ENCODE results near the gene MRPL28. TPM values are rescaled to one million over a fixed set of nuclear protein-coding genes. Genes with fewer than 3 reads are reported as not detected.
A peak's percentile ranks its signal among the peaks of the same experiment; 100 is the strongest.
"Not testable (repeated sequence)": the region's sequence is repeated elsewhere in the genome, so short reads cannot be mapped to it uniquely, and the experiment has no call there.

The MRPL28 gene
- total RNA-seq: 46.1 TPM
- polyA plus RNA-seq (ENCODE audit: insufficient read depth in 1 of 8, insufficient read length in 8 of 8, low replicate concordance in 1 of 8): 10 to 100 TPM; 48.4 to 52.6 (median 50.0) TPM
- long read RNA-seq, donor 1, transcript MRPL28-201 (6 exons, 1,098 nt): major isoform, 6 of 6 reads
- long read RNA-seq, donor 1, partial matches to known transcripts: 0 of 6 reads
- long read RNA-seq, donor 1, other reads (novel, unspliced or antisense): 0 of 6 reads
- long read RNA-seq, donor 2, partial matches to known transcripts: 0 of 4 reads
- long read RNA-seq, donor 2, other reads (novel, unspliced or antisense): 0 of 4 reads
- long read RNA-seq, donor 3, transcript MRPL28-201 (6 exons, 1,098 nt): major isoform, 12 of 25 reads
- long read RNA-seq, donor 3, partial matches to known transcripts: 8 of 25 reads
- long read RNA-seq, donor 3, other reads (novel, unspliced or antisense): 0 of 25 reads
- long read RNA-seq, donor 4, transcript MRPL28-201 (6 exons, 1,098 nt): major isoform, 8 of 16 reads
- long read RNA-seq, donor 4, partial matches to known transcripts: 8 of 16 reads
- long read RNA-seq, donor 4, other reads (novel, unspliced or antisense): 0 of 16 reads
- long read RNA-seq, donor 5, transcript MRPL28-201 (6 exons, 1,098 nt): major isoform, 32 of 48 reads
- long read RNA-seq, donor 5, partial matches to known transcripts: 15 of 48 reads
- long read RNA-seq, donor 5, other reads (novel, unspliced or antisense): 0 of 48 reads
- long read RNA-seq, donor 6, transcript MRPL28-201 (6 exons, 1,098 nt): major isoform, 32 of 44 reads
- long read RNA-seq, donor 6, partial matches to known transcripts: 11 of 44 reads
- long read RNA-seq, donor 6, other reads (novel, unspliced or antisense): 0 of 44 reads
- long read RNA-seq, donor 7, transcript MRPL28-201 (6 exons, 1,098 nt): major isoform, 20 of 40 reads
- long read RNA-seq, donor 7, partial matches to known transcripts: 15 of 40 reads
- long read RNA-seq, donor 7, other reads (novel, unspliced or antisense): 0 of 40 reads
- long read RNA-seq, donor 8, transcript MRPL28-201 (6 exons, 1,098 nt): major isoform, 7 of 8 reads
- long read RNA-seq, donor 8, partial matches to known transcripts: 0 of 8 reads
- long read RNA-seq, donor 8, other reads (novel, unspliced or antisense): 0 of 8 reads
- long read RNA-seq, donor 9, transcript MRPL28-201 (6 exons, 1,098 nt): major isoform, 8 of 18 reads
- long read RNA-seq, donor 9, partial matches to known transcripts: 9 of 18 reads
- long read RNA-seq, donor 9, other reads (novel, unspliced or antisense): 0 of 18 reads
- long read RNA-seq, donor 10, transcript MRPL28-201 (6 exons, 1,098 nt): major isoform, 15 of 31 reads
- long read RNA-seq, donor 10, partial matches to known transcripts: 13 of 31 reads
- long read RNA-seq, donor 10, other reads (novel, unspliced or antisense): 0 of 31 reads
- long read RNA-seq, donor 11, transcript MRPL28-201 (6 exons, 1,098 nt): major isoform, 13 of 22 reads
- long read RNA-seq, donor 11, partial matches to known transcripts: 6 of 22 reads
- long read RNA-seq, donor 11, other reads (novel, unspliced or antisense): 0 of 22 reads

- 0% methylated on average over 16 of the region's 30 CpGs for WGBS (ENCODE audit: insufficient coverage)
- peak; percentile 98 for DNase-seq
- Histone ChIP-seq H3K4me1 (ENCODE audit: control insufficient read depth, insufficient read depth, low read length) (peaks cover 26% of the 10 kb centered on the region), H3K4me3 (ENCODE audit: low read length) (peak within 1 kb of the TSS; percentile 35), H3K9me3 (replicated peaks; ENCODE audit: control insufficient read depth, low read depth, low read length) (no peaks in the 10 kb centered on the region), H3K27me3 (ENCODE audit: control insufficient read depth, insufficient read depth, low read length) (no peaks in the 10 kb centered on the region), H3K27ac (ENCODE audit: low read length) (peak within 1 kb of the TSS; percentile 91), H3K36me3 (ENCODE audit: control insufficient read depth, insufficient read depth, low read length) (peaks cover 63% of the 10 kb centered on the region)
Observed at GRCh38 chr16:370443-370842, at the start of gene MRPL28. Gene MRPL28 (minus strand): TSS chr16:370538. CDS start chr16:370218, 320 bp downstream.

GRCh38 chr16:415170-415498 is 44.8 kb upstream of the MRPL28 start:
- not testable (repeated sequence) for H3K4me1 ChIP-seq (ENCODE audit: control insufficient read depth, insufficient read depth, low read length); H3K4me3 ChIP-seq (ENCODE audit: low read length); H3K27me3 ChIP-seq (ENCODE audit: control insufficient read depth, insufficient read depth, low read length); H3K27ac ChIP-seq (ENCODE audit: low read length); DNase-seq; H3K9me3 ChIP-seq (replicated peaks; ENCODE audit: control insufficient read depth, low read depth, low read length)
- no CpG with 5 or more reads among the region's 3 CpGs for WGBS (ENCODE audit: insufficient coverage)
- H3K36me3 ChIP-seq (ENCODE audit: control insufficient read depth, insufficient read depth, low read length): peaks cover 11% of the 10 kb centered on the region

- Histone ChIP-seq H3K4me1 (ENCODE audit: control insufficient read depth, insufficient read depth, low read length) (no peaks in the 10 kb centered on the region), H3K9me3 (replicated peaks; ENCODE audit: control insufficient read depth, low read depth, low read length) (no peaks in the 10 kb centered on the region), H3K4me3 (ENCODE audit: low read length) (no peak overlapping the region), H3K27ac (ENCODE audit: low read length) (no peak overlapping the region), H3K27me3 (ENCODE audit: control insufficient read depth, insufficient read depth, low read length) (no peaks in the 10 kb centered on the region), H3K36me3 (ENCODE audit: control insufficient read depth, insufficient read depth, low read length) (peaks cover 11% of the 10 kb centered on the region)
- no peak for DNase-seq
- WGBS (ENCODE audit: insufficient coverage): 84% methylated on average over 17 of the region's 21 CpGs
Observed at GRCh38 chr16:414395-415169, 44.2 kb upstream of the MRPL28 start.

GRCh38 chr16:411576-412265 is 41.4 kb upstream of the MRPL28 start:
- 93% methylated on average over 18 of the region's 26 CpGs for WGBS (ENCODE audit: insufficient coverage)
- H3K27me3 ChIP-seq (ENCODE audit: control insufficient read depth, insufficient read depth, low read length): no peaks in the 10 kb centered on the region
- H3K27ac ChIP-seq (ENCODE audit: low read length): no peak overlapping the region
- peaks cover 14% of the 10 kb centered on the region for H3K36me3 ChIP-seq (ENCODE audit: control insufficient read depth, insufficient read depth, low read length)
- no peak for DNase-seq
- no peaks in the 10 kb centered on the region for H3K9me3 ChIP-seq (replicated peaks; ENCODE audit: control insufficient read depth, low read depth, low read length)
- H3K4me1 ChIP-seq (ENCODE audit: control insufficient read depth, insufficient read depth, low read length): no peaks in the 10 kb centered on the region
- no peak overlapping the region for H3K4me3 ChIP-seq (ENCODE audit: low read length)

GRCh38 chr16:410516-411178 is 40.3 kb upstream of the MRPL28 start:
- no peaks in the 10 kb centered on the region for H3K27me3 ChIP-seq (ENCODE audit: control insufficient read depth, insufficient read depth, low read length)
- no peaks in the 10 kb centered on the region for H3K4me1 ChIP-seq (ENCODE audit: control insufficient read depth, insufficient read depth, low read length)
- peaks cover 14% of the 10 kb centered on the region for H3K36me3 ChIP-seq (ENCODE audit: control insufficient read depth, insufficient read depth, low read length)
- no peak overlapping the region for H3K27ac ChIP-seq (ENCODE audit: low read length)
- H3K4me3 ChIP-seq (ENCODE audit: low read length): no peak overlapping the region
- DNase-seq: no peak
- WGBS (ENCODE audit: insufficient coverage): 87% methylated on average over 35 of the region's 36 CpGs
- H3K9me3 ChIP-seq (replicated peaks; ENCODE audit: control insufficient read depth, low read depth, low read length): no peaks in the 10 kb centered on the region

GRCh38 chr16:407253-407652 is 36.9 kb upstream of the MRPL28 start:
- Histone ChIP-seq H3K4me1 (ENCODE audit: control insufficient read depth, insufficient read depth, low read length) (peaks cover 2% of the 10 kb centered on the region), H3K27me3 (ENCODE audit: control insufficient read depth, insufficient read depth, low read length) (no peaks in the 10 kb centered on the region), H3K4me3 (ENCODE audit: low read length) (no peak overlapping the region), H3K27ac (ENCODE audit: low read length) (peak overlapping the region; percentile 13), H3K9me3 (replicated peaks; ENCODE audit: control insufficient read depth, low read depth, low read length) (no peaks in the 10 kb centered on the region), H3K36me3 (ENCODE audit: control insufficient read depth, insufficient read depth, low read length) (peaks cover 14% of the 10 kb centered on the region)
- WGBS (ENCODE audit: insufficient coverage): 68% methylated on average over 13 of the region's 16 CpGs
- no peak for DNase-seq

GRCh38 chr16:405548-406506 is 35.5 kb upstream of the MRPL28 start:
- Histone ChIP-seq H3K4me1 (ENCODE audit: control insufficient read depth, insufficient read depth, low read length) (peaks cover 5% of the 10 kb centered on the region), H3K36me3 (ENCODE audit: control insufficient read depth, insufficient read depth, low read length) (peaks cover 7% of the 10 kb centered on the region), H3K9me3 (replicated peaks; ENCODE audit: control insufficient read depth, low read depth, low read length) (no peaks in the 10 kb centered on the region), H3K27ac (ENCODE audit: low read length) (no peak overlapping the region), H3K27me3 (ENCODE audit: control insufficient read depth, insufficient read depth, low read length) (no peaks in the 10 kb centered on the region), H3K4me3 (ENCODE audit: low read length) (no peak overlapping the region)
- DNase-seq: no peak
- 77% methylated on average over 24 of the region's 27 CpGs for WGBS (ENCODE audit: insufficient coverage)

Measured in muscle of leg (tissue), 16 donors.